Measurements from ENCODE around the gene TEAD4.

Gene TEAD4

GRCh38 chr12:3085341-3086139, 126.3 kb downstream of the TEAD4 start:
- no peak for DNase-seq

DNA sequence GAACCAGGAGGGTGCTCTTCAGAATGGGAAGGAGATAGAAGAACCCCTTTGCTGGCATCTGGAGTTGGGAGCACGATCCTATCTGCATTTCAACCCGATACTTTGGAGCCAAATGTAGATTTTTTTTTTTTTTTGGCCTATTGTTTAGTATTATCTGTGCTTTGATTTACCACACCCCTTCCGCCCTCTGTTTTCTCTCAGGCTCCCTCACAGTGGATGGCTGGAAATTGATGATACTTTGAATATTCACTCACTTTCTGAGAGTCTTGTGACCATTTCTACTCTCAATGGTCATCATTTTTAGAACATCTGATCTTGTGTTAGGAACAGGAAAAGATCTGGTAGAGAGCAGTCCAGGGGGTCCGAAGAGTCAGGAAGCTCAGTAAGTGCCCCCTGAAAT, 127.0 kb downstream of the TEAD4 start:
- DNase-seq, result no peak

DNA sequence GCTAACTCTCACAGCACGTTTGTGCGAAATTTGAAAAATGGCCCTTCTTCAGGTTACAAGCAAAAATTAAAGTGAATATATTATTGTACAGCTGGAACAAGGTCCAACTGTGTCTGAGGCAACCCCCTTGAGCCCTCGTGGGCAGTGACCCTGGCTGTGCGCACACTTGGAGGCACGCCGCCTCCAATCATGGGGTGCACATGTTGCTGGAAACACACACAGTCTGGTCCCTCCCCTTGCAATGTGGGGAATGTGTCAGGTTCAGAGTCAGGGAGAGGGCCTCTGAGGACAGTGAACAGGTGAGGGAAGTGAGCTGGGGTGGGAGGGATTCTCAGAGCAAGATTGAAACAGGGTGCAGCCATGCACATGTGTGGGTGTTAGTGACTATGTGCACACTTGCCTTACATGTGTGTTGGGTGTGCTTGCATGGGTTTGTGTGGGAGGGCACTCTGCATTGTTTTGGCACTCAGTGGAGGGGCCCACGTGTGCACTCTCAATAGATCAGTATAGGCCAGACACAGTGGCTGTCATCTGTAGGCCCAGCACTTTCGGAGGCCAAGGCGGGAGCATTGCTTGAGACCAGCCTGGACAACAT, 127.6 kb downstream of the TEAD4 start:
- DNase-seq, result no peak

GRCh38 chr12:3087758-3088650, 128.8 kb downstream of the TEAD4 start:
- no peak for DNase-seq

- no peak for DNase-seq
These were observed 130.4 kb downstream of the TEAD4 start for GRCh38 chr12:3089588-3089987.
